HepG2 (cell line): Measurements from ENCODE around the gene CCDC82. TPM values are rescaled to one million over a fixed set of nuclear protein-coding genes. Genes with fewer than 3 reads are reported as not detected.
A peak's percentile ranks its signal among the peaks of the same experiment; 100 is the strongest.

Source experiments
- ATAC-seq: fragments of 200-7000 bp; cut with Tn5 transposase; 3 replicates; pipeline ENCODE4 v1.9.1; 2020; ENCODE audit warnings: mild to moderate bottlenecking, moderate library complexity
- BruUV-seq: library from RNA; stranded (reverse); fragments of 400-500 nt; replicated peaks from 2 replicates; lab custom pipeline; 2021; lab: Mats Ljungman, UMichigan
- CTCF ChIA-PET: fragments of 300-600 bp; formaldehyde crosslinking; extraction: SDS; loops from one replicate; lab custom pipeline; 2021; ENCODE audit warnings: low total read pairs, inconsistent platforms, low intra/inter-chr PET ratio; lab: Yijun Ruan, JAX
- POLR2A ChIA-PET: fragments of 350-600 bp; sonication (Branson Sonifier 250); formaldehyde crosslinking; loops from one replicate; lab custom pipeline; 2020; ENCODE audit warnings: antibody characterized with exemption, inconsistent platforms; lab: Yijun Ruan, JAX
- DNase-seq: peaks from one replicate; pipeline ENCODE4 v3.0.0-alpha.2; 2015; ENCODE audit warnings: low spot score
- FAIRE-seq: peaks from 3 replicates; lab custom pipeline; 2011; peaks lifted over from hg19 to GRCh38; lab: Jason Lieb, UNC
- H2AFZ ChIP-seq: one replicate; pipeline ENCODE4 v1.6.1; 2011; ENCODE audit warnings: low read length, inconsistent platforms
- H3K27ac ChIP-seq: fragments of 300-600 bp; 3 replicates; pipeline ENCODE4 v1.8.0; 2011; ENCODE audit warnings: mixed run types, mild to moderate bottlenecking, mixed read lengths, low read length, inconsistent platforms; ENCODE audit not compliant: insufficient read depth; ENCODE audit errors: extremely low read length
- H3K27me3 ChIP-seq, 2 experiments: fragments of 200-600 bp in 1 of 2; 2 replicates in 1 of 2; 3 replicates in 1 of 2; pipeline versions ENCODE4 v1.6.0 to v1.8.0; 2011; ENCODE audit warnings: low read length in 2 of 2, mild to moderate bottlenecking in 2 of 2, moderate library complexity in 2 of 2, inconsistent platforms in 1 of 2; ENCODE audit not compliant: insufficient read depth in 2 of 2, control insufficient read depth in 1 of 2
- H3K36me3 ChIP-seq, 2 experiments: fragments of 200-600 bp in 1 of 2; replicated peaks in 1 of 2; 2 replicates in 1 of 2; 3 replicates in 1 of 2; pipeline versions ENCODE4 v1.5.1 to v1.8.0; 2011; ENCODE audit warnings: low read length in 2 of 2, inconsistent platforms in 1 of 2; ENCODE audit not compliant: insufficient read depth in 2 of 2, control insufficient read depth in 1 of 2
- H3K4me1 ChIP-seq: 2 replicates; pipeline ENCODE4 v1.5.1; 2012; ENCODE audit warnings: low read length, inconsistent platforms; ENCODE audit not compliant: insufficient read depth
- H3K4me2 ChIP-seq: 2 replicates; pipeline ENCODE4 v1.6.0; 2011; ENCODE audit warnings: low read depth, low read length, inconsistent platforms
- H3K4me3 ChIP-seq, 3 experiments: fragments of 200-600 bp in 1 of 3; sonication (generic), shearing (Covaris generic) in 1 of 3; replicated peaks in 1 of 3; 2 replicates each; pipeline ENCODE4 v1.5.1; 2011 to 2016; ENCODE audit warnings: low read length in 3 of 3, inconsistent platforms in 2 of 3, low read depth in 2 of 3, mild to moderate bottlenecking in 2 of 3, control low read depth in 1 of 3, mixed read lengths in 1 of 3; ENCODE audit not compliant: insufficient read depth in 1 of 3
- H3K79me2 ChIP-seq: one replicate; pipeline ENCODE4 v1.6.1; 2011; ENCODE audit warnings: low read length, inconsistent platforms; ENCODE audit not compliant: insufficient read depth
- H3K9ac ChIP-seq: 2 replicates; pipeline ENCODE4 v1.6.0; 2011; ENCODE audit warnings: mild to moderate bottlenecking, low read depth, low read length, inconsistent platforms; ENCODE audit not compliant: insufficient read depth
- H3K9me3 ChIP-seq: 2 replicates; pipeline ENCODE4 v1.5.1; 2012; ENCODE audit warnings: mild to moderate bottlenecking, low read length
- H4K20me1 ChIP-seq: 2 replicates; pipeline ENCODE4 v1.6.0; 2011; ENCODE audit warnings: inconsistent platforms, mild to moderate bottlenecking, low read length, moderate library complexity; ENCODE audit not compliant: insufficient read depth
- GTF3A ChIP-seq: sonication (generic); formaldehyde crosslinking; conservative IDR thresholded peaks from 2 replicates; pipeline ENCODE4 v1.4.0; 2020; ENCODE audit warnings: mild to moderate bottlenecking, missing genetic modification reagents
- HOXA5 ChIP-seq: sonication (generic); formaldehyde crosslinking; IDR thresholded peaks from 2 replicates; pipeline ENCODE4 v1.4.0; 2020; ENCODE audit warnings: missing genetic modification reagents
- KLF12 ChIP-seq: sonication (generic); formaldehyde crosslinking; IDR thresholded peaks from 2 replicates; pipeline ENCODE4 v1.4.0; 2020; ENCODE audit warnings: missing genetic modification reagents, borderline replicate concordance
- MED1 ChIP-seq: sonication (generic); formaldehyde crosslinking; IDR thresholded peaks from 2 replicates; pipeline ENCODE4 v1.4.0; 2020; ENCODE audit warnings: missing genetic modification reagents
- MIXL1 ChIP-seq: IDR thresholded peaks from 2 replicates; pipeline ENCODE4 v1.6.1; 2016
- POLR2AphosphoS5 ChIP-seq: IDR thresholded peaks from 2 replicates; pipeline ENCODE4 v1.6.1; 2012; ENCODE audit warnings: low read depth, low read length
- PTBP1 ChIP-seq: fragments of 200-400 bp; formaldehyde crosslinking; IDR thresholded peaks from 2 replicates; pipeline ENCODE4 v1.6.1; 2018; ENCODE audit warnings: low read length, low read depth; ENCODE audit not compliant: poor library complexity, severe bottlenecking
- SALL2 ChIP-seq: sonication (generic); formaldehyde crosslinking; IDR thresholded peaks from 2 replicates; pipeline ENCODE4 v1.8.1; 2023; ENCODE audit warnings: mild to moderate bottlenecking, missing genetic modification reagents, inconsistent platforms
- ZFP82 ChIP-seq: sonication (generic); formaldehyde crosslinking; IDR thresholded peaks from 2 replicates; pipeline ENCODE4 v1.5.1; 2020; ENCODE audit warnings: mild to moderate bottlenecking, missing genetic modification reagents, borderline replicate concordance
- ZNF101 ChIP-seq: sonication (generic); formaldehyde crosslinking; IDR thresholded peaks from 2 replicates; pipeline ENCODE4 v1.4.0; 2020; ENCODE audit warnings: mild to moderate bottlenecking, low read depth, missing genetic modification reagents, borderline replicate concordance
- WGBS: methylation state at CpG from one replicate; pipeline ENCODE4 v1.1.6; 2017; ENCODE audit warnings: low lambda C conversion rate; 5-methylcytosine and 5-hydroxymethylcytosine counted together
- in situ Hi-C: cut with HindIII; loops from 2 replicates; pipeline ENCODE4 v1.10.0; 2017; ENCODE audit warnings: low pct_unique_long_range_greater_than_20kb; ENCODE audit not compliant: extremely low pct_ligation_motif_present
- intact Hi-C: fragments of 100-400 bp; cut with micrococcal nuclease; formaldehyde crosslinking; loops from one replicate; pipeline ENCODE4 v1.10.0; 2022; ENCODE audit not compliant: unreplicated experiment
- polyA plus RNA-seq, 8 experiments: library from polyadenylated mRNA; depleted of rRNA in 3 of 8; stranded (reverse) in 7 of 8; unstranded in 1 of 8; fragments of >200 nt; fragmentation: Illumina TruSeq in 4 of 8; extraction: Trizol in 4 of 8; gene quantifications; 2 replicates each; pipeline versions ENCODE4 v1.2.1 to v1.2.3, GENCODE V29; 2011 to 2016; ENCODE audit warnings: low read depth in 4 of 8, missing spikeins in 1 of 8, mixed read lengths in 1 of 8; ENCODE audit not compliant: insufficient read depth in 1 of 8
- total RNA-seq, 5 experiments: library from RNA; depleted of rRNA; stranded (reverse); fragments of >200 nt; fragmentation: Illumina TruSeq; extraction: Trizol; gene quantifications; 2 replicates each; pipeline ENCODE4 v1.2.3, GENCODE V29; 2016; ENCODE audit warnings: low read depth in 1 of 5
- TF ChIP-seq, protein P1 (sequence below): sonication (generic); formaldehyde crosslinking; IDR thresholded peaks from 2 replicates; pipeline ENCODE4 v1.4.0; 2020; ENCODE audit warnings: mild to moderate bottlenecking, low read depth, missing genetic modification reagents
- TF ChIP-seq, protein P2 (sequence below): sonication (generic); formaldehyde crosslinking; IDR thresholded peaks from 2 replicates; pipeline ENCODE4 v1.4.0; 2020; ENCODE audit warnings: missing genetic modification reagents
- TF ChIP-seq, protein P3 (sequence below): sonication (generic); formaldehyde crosslinking; IDR thresholded peaks from 2 replicates; pipeline ENCODE4 v1.4.0; 2020; ENCODE audit warnings: missing genetic modification reagents
- TF ChIP-seq, protein P4 (sequence below): sonication (generic); formaldehyde crosslinking; IDR thresholded peaks from 2 replicates; pipeline ENCODE4 v1.4.0; 2020; ENCODE audit warnings: missing genetic modification reagents, borderline replicate concordance

Gene CCDC82
- total and polyA plus RNA-seq, 2 of the 13 experiments (the other 11 are each of a cell fraction or from before 2014, with no cell fraction given) = 19.7 to 25.7 TPM

DNA sequence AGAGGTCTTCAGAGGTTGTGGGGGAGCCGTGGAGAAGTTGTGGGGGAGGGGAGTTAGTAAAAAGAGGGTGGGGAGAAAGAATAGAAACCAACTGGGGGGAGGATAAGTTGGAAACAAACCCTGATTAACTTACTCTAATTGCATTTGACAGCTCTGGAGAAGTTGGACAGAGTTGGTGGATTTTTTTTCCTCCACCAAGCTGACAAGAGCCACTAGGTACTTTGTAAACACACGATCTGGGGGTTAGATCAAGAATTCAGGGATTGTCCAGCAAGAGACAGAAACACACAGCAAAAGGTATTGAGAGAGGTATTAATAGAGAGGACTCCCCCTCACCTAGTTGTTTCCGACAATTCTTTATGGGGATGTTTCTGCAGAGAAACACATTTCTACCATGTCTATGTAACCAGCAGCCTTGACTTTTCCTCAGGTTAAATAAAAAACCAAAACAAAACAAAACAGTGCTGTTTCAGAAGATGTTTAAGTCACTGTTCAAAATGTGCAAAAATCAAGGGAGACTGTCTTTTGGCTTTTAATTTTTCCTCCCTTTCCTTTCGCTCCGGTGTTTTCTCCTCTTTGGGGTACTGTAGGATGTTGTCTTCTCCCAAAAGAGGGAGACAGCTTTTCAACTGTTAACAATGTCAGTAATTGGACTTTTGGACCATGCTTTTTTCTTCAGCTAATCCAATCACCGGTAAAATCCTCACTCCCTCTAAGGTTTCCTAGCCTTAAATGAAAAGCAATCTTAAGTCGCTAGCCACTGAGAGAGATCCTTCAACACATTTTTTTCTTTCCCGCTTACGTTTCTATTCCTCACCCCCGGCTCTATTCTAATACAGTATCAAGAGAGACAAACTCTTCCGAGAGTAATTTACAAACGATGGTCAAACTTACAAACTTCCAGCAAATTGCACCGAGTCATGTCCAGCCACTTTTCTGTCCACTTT is 47.4 kb downstream of the CCDC82 start:
- Histone ChIP-seq H3K36me3 (no peaks in the 10 kb centered on the region), H2AFZ (no peak overlapping the region), H3K4me2 (peak overlapping the region; percentile 94), H4K20me1 (no peaks in the 10 kb centered on the region), H3K9ac (peak overlapping the region; percentile 89), H3K4me1 (peaks cover 51% of the 10 kb centered on the region), H3K4me3 (peak overlapping the region; percentile 77 to 84 (median 80)), H3K27me3 (no peaks in the 10 kb centered on the region; a peak in 1 of 5 replicates), H3K27ac (peak overlapping the region; percentile 80), H3K79me2 (peaks cover 57% of the 10 kb centered on the region), H3K9me3 (no peaks in the 10 kb centered on the region)
- WGBS = under 1% methylated on average over 13 of the region's 13 CpGs
- in situ Hi-C loops (loop anchor here (10.0 kb wide), 1 partner anchor 327 kb away; no protein-coding TSS in a partner anchor), intact Hi-C loops (loop anchor here (2.0 to 5.0 kb wide), 3 partner anchors 100 to 251 kb away; no protein-coding TSS in a partner anchor)
- ATAC-seq (no peak), FAIRE-seq (peak; percentile 37), DNase-seq (no peak)
- ChIA-PET CTCF (interaction anchor here (0.8 to 2.5 kb wide), 5 partner anchors 10 to 507 kb away, joined by 3 to 14 read pairs (median 4); no protein-coding TSS in a partner anchor), POLR2A (interaction anchor here (0.6 to 4.6 kb wide), 17 partner anchors 11 to 1275 kb away, joined by 3 to 54 read pairs (median 4); partner anchors contain the start of genes CCDC82, FAM76B, JRKL and MTMR2)
- TSS peak; percentile 71 for BruUV-seq
- TF ChIP-seq MED1 (CRISPR knock-in tag) (peak; percentile 43; the same call in 1 of the 2 replicates), MIXL1 (CRISPR knock-in tag) (peak; percentile 43; the same call in 1 of the 2 replicates), PTBP1 (no peak), SALL2 (CRISPR knock-in tag) (0 out of 2 replicates have a peak, but pooled peaks have one; percentile 58), KLF12 (0 out of 2 replicates have a peak, but pooled peaks have one; percentile 54), ZFP82 (peak; percentile 42; the same call in 1 of the 2 replicates), GTF3A (CRISPR knock-in tag) (no peak), HOXA5 (CRISPR knock-in tag) (0 out of 2 replicates have a peak, but pooled peaks have one; percentile 46), POLR2AphosphoS5 (0 out of 2 replicates have a peak, but pooled peaks have one; percentile 41), ZNF101 (CRISPR knock-in tag) (no peak)
- TF ChIP-seq, protein P1, sequence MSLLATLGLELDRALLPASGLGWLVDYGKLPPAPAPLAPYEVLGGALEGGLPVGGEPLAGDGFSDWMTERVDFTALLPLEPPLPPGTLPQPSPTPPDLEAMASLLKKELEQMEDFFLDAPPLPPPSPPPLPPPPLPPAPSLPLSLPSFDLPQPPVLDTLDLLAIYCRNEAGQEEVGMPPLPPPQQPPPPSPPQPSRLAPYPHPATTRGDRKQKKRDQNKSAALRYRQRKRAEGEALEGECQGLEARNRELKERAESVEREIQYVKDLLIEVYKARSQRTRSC (CRISPR knock-in tag) = no peak
- TF ChIP-seq, protein P2, sequence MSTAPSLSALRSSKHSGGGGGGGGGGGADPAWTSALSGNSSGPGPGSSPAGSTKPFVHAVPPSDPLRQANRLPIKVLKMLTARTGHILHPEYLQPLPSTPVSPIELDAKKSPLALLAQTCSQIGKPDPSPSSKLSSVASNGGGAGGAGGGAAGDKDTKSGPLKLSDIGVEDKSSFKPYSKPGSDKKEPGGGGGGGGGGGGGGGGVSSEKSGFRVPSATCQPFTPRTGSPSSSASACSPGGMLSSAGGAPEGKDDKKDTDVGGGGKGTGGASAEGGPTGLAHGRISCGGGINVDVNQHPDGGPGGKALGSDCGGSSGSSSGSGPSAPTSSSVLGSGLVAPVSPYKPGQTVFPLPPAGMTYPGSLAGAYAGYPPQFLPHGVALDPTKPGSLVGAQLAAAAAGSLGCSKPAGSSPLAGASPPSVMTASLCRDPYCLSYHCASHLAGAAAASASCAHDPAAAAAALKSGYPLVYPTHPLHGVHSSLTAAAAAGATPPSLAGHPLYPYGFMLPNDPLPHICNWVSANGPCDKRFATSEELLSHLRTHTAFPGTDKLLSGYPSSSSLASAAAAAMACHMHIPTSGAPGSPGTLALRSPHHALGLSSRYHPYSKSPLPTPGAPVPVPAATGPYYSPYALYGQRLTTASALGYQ = 0 out of 2 replicates have a peak, but pooled peaks have one; percentile 35
- TF ChIP-seq, protein P3, sequence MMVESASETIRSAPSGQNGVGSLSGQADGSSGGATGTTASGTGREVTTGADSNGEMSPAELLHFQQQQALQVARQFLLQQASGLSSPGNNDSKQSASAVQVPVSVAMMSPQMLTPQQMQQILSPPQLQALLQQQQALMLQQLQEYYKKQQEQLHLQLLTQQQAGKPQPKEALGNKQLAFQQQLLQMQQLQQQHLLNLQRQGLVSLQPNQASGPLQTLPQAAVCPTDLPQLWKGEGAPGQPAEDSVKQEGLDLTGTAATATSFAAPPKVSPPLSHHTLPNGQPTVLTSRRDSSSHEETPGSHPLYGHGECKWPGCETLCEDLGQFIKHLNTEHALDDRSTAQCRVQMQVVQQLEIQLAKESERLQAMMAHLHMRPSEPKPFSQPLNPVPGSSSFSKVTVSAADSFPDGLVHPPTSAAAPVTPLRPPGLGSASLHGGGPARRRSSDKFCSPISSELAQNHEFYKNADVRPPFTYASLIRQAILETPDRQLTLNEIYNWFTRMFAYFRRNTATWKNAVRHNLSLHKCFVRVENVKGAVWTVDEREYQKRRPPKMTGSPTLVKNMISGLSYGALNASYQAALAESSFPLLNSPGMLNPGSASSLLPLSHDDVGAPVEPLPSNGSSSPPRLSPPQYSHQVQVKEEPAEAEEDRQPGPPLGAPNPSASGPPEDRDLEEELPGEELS = 0 out of 2 replicates have a peak, but pooled peaks have one; percentile 23
- TF ChIP-seq, protein P4, sequence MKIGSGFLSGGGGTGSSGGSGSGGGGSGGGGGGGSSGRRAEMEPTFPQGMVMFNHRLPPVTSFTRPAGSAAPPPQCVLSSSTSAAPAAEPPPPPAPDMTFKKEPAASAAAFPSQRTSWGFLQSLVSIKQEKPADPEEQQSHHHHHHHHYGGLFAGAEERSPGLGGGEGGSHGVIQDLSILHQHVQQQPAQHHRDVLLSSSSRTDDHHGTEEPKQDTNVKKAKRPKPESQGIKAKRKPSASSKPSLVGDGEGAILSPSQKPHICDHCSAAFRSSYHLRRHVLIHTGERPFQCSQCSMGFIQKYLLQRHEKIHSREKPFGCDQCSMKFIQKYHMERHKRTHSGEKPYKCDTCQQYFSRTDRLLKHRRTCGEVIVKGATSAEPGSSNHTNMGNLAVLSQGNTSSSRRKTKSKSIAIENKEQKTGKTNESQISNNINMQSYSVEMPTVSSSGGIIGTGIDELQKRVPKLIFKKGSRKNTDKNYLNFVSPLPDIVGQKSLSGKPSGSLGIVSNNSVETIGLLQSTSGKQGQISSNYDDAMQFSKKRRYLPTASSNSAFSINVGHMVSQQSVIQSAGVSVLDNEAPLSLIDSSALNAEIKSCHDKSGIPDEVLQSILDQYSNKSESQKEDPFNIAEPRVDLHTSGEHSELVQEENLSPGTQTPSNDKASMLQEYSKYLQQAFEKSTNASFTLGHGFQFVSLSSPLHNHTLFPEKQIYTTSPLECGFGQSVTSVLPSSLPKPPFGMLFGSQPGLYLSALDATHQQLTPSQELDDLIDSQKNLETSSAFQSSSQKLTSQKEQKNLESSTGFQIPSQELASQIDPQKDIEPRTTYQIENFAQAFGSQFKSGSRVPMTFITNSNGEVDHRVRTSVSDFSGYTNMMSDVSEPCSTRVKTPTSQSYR (CRISPR knock-in tag) = peak; percentile 46; the same call in 1 of the 2 replicates
